ENCODE measurements around the gene NUDT6. TPM values are rescaled to one million over a fixed set of nuclear protein-coding genes. Genes with fewer than 3 reads are reported as not detected.

Gene NUDT6
- total RNA-seq, 4 donors from 2014 or later = 1.9 to 7.8 (median 4.4) TPM

- ATAC-seq = no peak
- no peak overlapping the region for H3K4me3 ChIP-seq
- H3K4me1 ChIP-seq = peaks cover 0 to 14% (median 0%) of the 10 kb centered on the region in 3 donors
- H3K9me3 ChIP-seq = no peaks in the 10 kb centered on the region
- H3K27ac ChIP-seq = no peak overlapping the region
- WGBS, 2 donors (ENCODE audit: low coverage in 1 of 2) = 61 to 72% methylated on average over 2 of the region's 2 CpGs
- peaks cover 0 to 43% of the 10 kb centered on the region in 2 donors for H3K36me3 ChIP-seq
- TF ChIP-seq POLR2A (IDR thresholded peaks at IDR 0.05) = no peak
- TF ChIP-seq EP300 (IDR thresholded peaks at IDR 0.05) = no peak
- TF ChIP-seq CTCF (IDR thresholded peaks at IDR 0.05) = no peak
- TF ChIP-seq POLR2AphosphoS5 (IDR thresholded peaks at IDR 0.05) = no peak
- H3K27me3 ChIP-seq = no peaks in the 10 kb centered on the region
Observed at GRCh38 chr4:122890147-122890795, 32.1 kb downstream of the NUDT6 start.

GRCh38 chr4:122889726-122890125 lies 32.7 kb downstream of the NUDT6 start:
- peaks cover 0 to 43% of the 10 kb centered on the region in 2 donors for H3K36me3 ChIP-seq
- no peak overlapping the region for H3K27ac ChIP-seq
- no peak overlapping the region for H3K4me3 ChIP-seq
- no peaks in the 10 kb centered on the region for H3K27me3 ChIP-seq
- 90% methylated on average over 1 of the region's 1 CpG; no CpG with 5 or more reads in 1 of the 2 donors for WGBS, 2 donors (ENCODE audit: low coverage in 1 of 2)
- TF ChIP-seq CTCF (IDR thresholded peaks at IDR 0.05) (no peak), POLR2A (IDR thresholded peaks at IDR 0.05) (no peak), EP300 (IDR thresholded peaks at IDR 0.05) (no peak), POLR2AphosphoS5 (IDR thresholded peaks at IDR 0.05) (no peak)
- no peaks in the 10 kb centered on the region for H3K9me3 ChIP-seq
- ATAC-seq = no peak
- H3K4me1 ChIP-seq = peaks cover 0 to 18% (median 0%) of the 10 kb centered on the region in 3 donors

- Histone ChIP-seq H3K36me3 (peaks cover 0 to 49% of the 10 kb centered on the region in 2 donors), H3K9me3 (no peaks in the 10 kb centered on the region), H3K27ac (no peak overlapping the region), H3K4me3 (no peak overlapping the region), H3K4me1 (peaks cover 0 to 11% (median 0%) of the 10 kb centered on the region in 3 donors), H3K27me3 (no peaks in the 10 kb centered on the region)
- no peak for TF ChIP-seq CTCF (IDR thresholded peaks at IDR 0.05)
- no peak for TF ChIP-seq POLR2AphosphoS5 (IDR thresholded peaks at IDR 0.05)
- TF ChIP-seq POLR2A (IDR thresholded peaks at IDR 0.05) = no peak
- no peak for TF ChIP-seq EP300 (IDR thresholded peaks at IDR 0.05)
- 31% methylated on average over 1 of the region's 1 CpG; no CpG with 5 or more reads in 1 of the 2 donors for WGBS, 2 donors (ENCODE audit: low coverage in 1 of 2)
- ATAC-seq = no peak
Observed at GRCh38 chr4:122884499-122884898, 37.9 kb downstream of the NUDT6 start.

GRCh38 chr4:122882857-122883735 lies 39.3 kb downstream of the NUDT6 start:
- no peak overlapping the region for H3K27ac ChIP-seq
- TF ChIP-seq CTCF (IDR thresholded peaks at IDR 0.05) (no peak), POLR2A (IDR thresholded peaks at IDR 0.05) (no peak), POLR2AphosphoS5 (IDR thresholded peaks at IDR 0.05) (no peak), EP300 (IDR thresholded peaks at IDR 0.05) (no peak)
- H3K4me1 ChIP-seq = peaks cover 0 to 8% (median 0%) of the 10 kb centered on the region in 3 donors
- no peaks in the 10 kb centered on the region for H3K27me3 ChIP-seq
- H3K9me3 ChIP-seq = no peaks in the 10 kb centered on the region
- peaks cover 0 to 54% of the 10 kb centered on the region in 2 donors for H3K36me3 ChIP-seq
- no peak for ATAC-seq
- WGBS, 2 donors (ENCODE audit: low coverage in 1 of 2) = 70 to 81% methylated on average over 5 of the region's 5 CpGs
- no peak overlapping the region for H3K4me3 ChIP-seq

Data from gastroesophageal sphincter (tissue), 4 donors.